ENCODE results near the gene TSC22D1.

Gene TSC22D1

GRCh38 chr13:44403461-44404056 lies 172.6 kb downstream of the TSC22D1 start:
- no peak for DNase-seq

- no peak for DNase-seq
These were observed 173.2 kb downstream of the TSC22D1 start for GRCh38 chr13:44402899-44403445.

- DNase-seq, result no peak
These were observed 174.6 kb downstream of the TSC22D1 start for GRCh38 chr13:44401577-44401976.

GRCh38 chr13:44400736-44401135 lies 175.4 kb downstream of the TSC22D1 start:
- DNase-seq, result no peak

- no peak for DNase-seq
These were observed 177.1 kb downstream of the TSC22D1 start for GRCh38 chr13:44399074-44399473.

GRCh38 chr13:44398606-44399005 lies 177.5 kb downstream of the TSC22D1 start:
- DNase-seq, result no peak

GRCh38 chr13:44397766-44398223 lies 178.3 kb downstream of the TSC22D1 start:
- DNase-seq, result no peak

GRCh38 chr13:44396701-44397580 lies 179.2 kb downstream of the TSC22D1 start:
- no peak for DNase-seq

GRCh38 chr13:44395976-44396694 lies 180.0 kb downstream of the TSC22D1 start:
- DNase-seq, result no peak

GRCh38 chr13:44394658-44395057 lies 181.5 kb downstream of the TSC22D1 start:
- no peak for DNase-seq

GRCh38 chr13:44393391-44393790 lies 182.7 kb downstream of the TSC22D1 start:
- no peak for DNase-seq

GRCh38 chr13:44389876-44390275 lies 186.3 kb downstream of the TSC22D1 start:
- no peak for DNase-seq

GRCh38 chr13:44389060-44389666 lies 187.0 kb downstream of the TSC22D1 start:
- DNase-seq, result no peak

- no peak for DNase-seq
These were observed 187.6 kb downstream of the TSC22D1 start for GRCh38 chr13:44388427-44389059.

GRCh38 chr13:44386913-44387556 lies 189.1 kb downstream of the TSC22D1 start:
- no peak for DNase-seq

GRCh38 chr13:44385847-44386246 lies 190.3 kb downstream of the TSC22D1 start:
- no peak for DNase-seq

- no peak for DNase-seq
These were observed 190.7 kb downstream of the TSC22D1 start for GRCh38 chr13:44385401-44385800.

GRCh38 chr13:44384778-44385177 lies 191.4 kb downstream of the TSC22D1 start:
- DNase-seq, result no peak

GRCh38 chr13:44383945-44384344 lies 192.2 kb downstream of the TSC22D1 start:
- no peak for DNase-seq

- no peak for DNase-seq
These were observed 193.4 kb downstream of the TSC22D1 start for GRCh38 chr13:44382635-44383145.
